Natural killer cell (primary cell): ENCODE measurements around the gene C12orf76. TPM values are rescaled to one million over a fixed set of nuclear protein-coding genes. Genes with fewer than 3 reads are reported as not detected.

Experiments
- ATAC-seq, 3 donors: fragments of 150-1000 bp in 2 of 3; fragments of 200-7000 bp in 1 of 3; cut with Tn5 transposase; 1 replicate in 1 of 3; 2 replicates in 2 of 3; pipeline ENCODE4 v1.10.0; 2021; ENCODE audit warnings: mild to moderate bottlenecking in 2 of 3, moderate library complexity in 2 of 3
- DNase-seq, 2 donors: peaks; one replicate each; pipeline versions ENCODE4 v3.0.0 to v3.0.0-alpha.2; 2013 to 2021; ENCODE audit warnings: mixed read lengths in 1 of 2
- H3K27ac ChIP-seq: one replicate; pipeline ENCODE4 v1.5.1; 2013; ENCODE audit warnings: mild to moderate bottlenecking, low read length
- H3K27me3 ChIP-seq: one replicate; pipeline ENCODE4 v1.6.1; 2013; ENCODE audit warnings: low read length; ENCODE audit not compliant: control insufficient read depth, insufficient read depth
- H3K36me3 ChIP-seq: one replicate; pipeline ENCODE4 v1.6.1; 2013; ENCODE audit warnings: low read length; ENCODE audit not compliant: control insufficient read depth, insufficient read depth
- H3K4me1 ChIP-seq: one replicate; pipeline ENCODE4 v1.6.1; 2013; ENCODE audit warnings: low read length; ENCODE audit not compliant: control insufficient read depth, insufficient read depth
- H3K4me3 ChIP-seq: one replicate; pipeline ENCODE4 v1.5.1; 2013; ENCODE audit warnings: low read length
- H3K9me3 ChIP-seq: one replicate; pipeline ENCODE4 v1.6.1; 2013; ENCODE audit warnings: low read length; ENCODE audit not compliant: control insufficient read depth, insufficient read depth
- H3K27ac Mint-ChIP-seq, 2 donors: one replicate each; pipeline ENCODE4 v1.8.0; 2022; ENCODE audit warnings: mild to moderate bottlenecking in 2 of 2, mixed read lengths in 2 of 2, moderate library complexity in 1 of 2
- H3K27me3 Mint-ChIP-seq, 2 donors: one replicate each; pipeline ENCODE4 v1.8.0; 2022; ENCODE audit warnings: low read depth in 2 of 2, mixed read lengths in 2 of 2
- H3K36me3 Mint-ChIP-seq: one replicate; pipeline ENCODE4 v1.8.0; 2022; ENCODE audit warnings: mixed read lengths
- H3K4me1 Mint-ChIP-seq, 2 donors: one replicate each; pipeline ENCODE4 v1.8.0; 2022; ENCODE audit warnings: mixed read lengths in 2 of 2
- H3K4me3 Mint-ChIP-seq: one replicate; pipeline ENCODE4 v1.8.0; 2022; ENCODE audit warnings: mild to moderate bottlenecking, moderate library complexity, mixed read lengths
- H3K9me3 Mint-ChIP-seq, 2 donors: one replicate each; pipeline ENCODE4 v1.8.0; 2022; ENCODE audit warnings: mixed read lengths in 2 of 2
- WGBS: methylation state at CpG from one replicate; pipeline ENCODE4 v1.1.7; 2013; ENCODE audit warnings: missing lambda C conversion rate; ENCODE audit not compliant: insufficient coverage; 5-methylcytosine and 5-hydroxymethylcytosine counted together
- intact Hi-C: fragments of 100-400 bp; cut with micrococcal nuclease; formaldehyde crosslinking; loops from one replicate; pipeline ENCODE4 v1.14.2; 2022
- total RNA-seq, 4 donors: library from RNA; stranded (reverse); fragments of 120-200 nt in 1 of 4; gene quantifications; one replicate each; pipeline versions ENCODE4 v1.2.3 to v1.2.4, GENCODE V29; 2013 to 2022
- TF ChIP-seq, protein P1 (sequence below): fragments of 200-600 bp; IDR thresholded peaks from one replicate; pipeline ENCODE4 v1.8.0; 2022; ENCODE audit warnings: antibody characterized with exemption

Gene C12orf76
- total RNA-seq, 3 donors from 2014 or later (not counting 1 experiment from before 2014, with no cell fraction given) = 9.9 to 12.1 (median 10.9) TPM

GRCh38 chr12:110001596-110001995, 46.7 kb downstream of the C12orf76 start:
- peaks cover 55% of the 10 kb centered on the region for H3K4me1 ChIP-seq
- H3K27me3 Mint-ChIP-seq = no peaks in the 10 kb centered on the region

GRCh38 chr12:109999983-110000505, 48.3 kb downstream of the C12orf76 start:
- peak overlapping the region; percentile 97 for H3K4me3 Mint-ChIP-seq

More at GRCh38 chr12:110001596-110001995, 46.7 kb downstream of the C12orf76 start:
- Histone ChIP-seq H3K27me3 (no peaks in the 10 kb centered on the region), H3K27ac (no peak overlapping the region), H3K4me3 (no peak overlapping the region), H3K9me3 (no peaks in the 10 kb centered on the region), H3K36me3 (peaks cover 2% of the 10 kb centered on the region)
- Mint-ChIP-seq H3K4me3 (peak overlapping the region; percentile 97), H3K4me1 (peaks cover 42 to 60% of the 10 kb centered on the region in 2 donors), H3K9me3 (no peaks in the 10 kb centered on the region), H3K36me3 (no peaks in the 10 kb centered on the region), H3K27ac (no peak overlapping the region)
- ATAC-seq (no peak), DNase-seq (no peak)
- TF ChIP-seq, protein P1, sequence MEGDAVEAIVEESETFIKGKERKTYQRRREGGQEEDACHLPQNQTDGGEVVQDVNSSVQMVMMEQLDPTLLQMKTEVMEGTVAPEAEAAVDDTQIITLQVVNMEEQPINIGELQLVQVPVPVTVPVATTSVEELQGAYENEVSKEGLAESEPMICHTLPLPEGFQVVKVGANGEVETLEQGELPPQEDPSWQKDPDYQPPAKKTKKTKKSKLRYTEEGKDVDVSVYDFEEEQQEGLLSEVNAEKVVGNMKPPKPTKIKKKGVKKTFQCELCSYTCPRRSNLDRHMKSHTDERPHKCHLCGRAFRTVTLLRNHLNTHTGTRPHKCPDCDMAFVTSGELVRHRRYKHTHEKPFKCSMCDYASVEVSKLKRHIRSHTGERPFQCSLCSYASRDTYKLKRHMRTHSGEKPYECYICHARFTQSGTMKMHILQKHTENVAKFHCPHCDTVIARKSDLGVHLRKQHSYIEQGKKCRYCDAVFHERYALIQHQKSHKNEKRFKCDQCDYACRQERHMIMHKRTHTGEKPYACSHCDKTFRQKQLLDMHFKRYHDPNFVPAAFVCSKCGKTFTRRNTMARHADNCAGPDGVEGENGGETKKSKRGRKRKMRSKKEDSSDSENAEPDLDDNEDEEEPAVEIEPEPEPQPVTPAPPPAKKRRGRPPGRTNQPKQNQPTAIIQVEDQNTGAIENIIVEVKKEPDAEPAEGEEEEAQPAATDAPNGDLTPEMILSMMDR = no peak
- WGBS = 87% methylated on average over 4 of the region's 4 CpGs
- intact Hi-C loops = no loop called here

DNA sequence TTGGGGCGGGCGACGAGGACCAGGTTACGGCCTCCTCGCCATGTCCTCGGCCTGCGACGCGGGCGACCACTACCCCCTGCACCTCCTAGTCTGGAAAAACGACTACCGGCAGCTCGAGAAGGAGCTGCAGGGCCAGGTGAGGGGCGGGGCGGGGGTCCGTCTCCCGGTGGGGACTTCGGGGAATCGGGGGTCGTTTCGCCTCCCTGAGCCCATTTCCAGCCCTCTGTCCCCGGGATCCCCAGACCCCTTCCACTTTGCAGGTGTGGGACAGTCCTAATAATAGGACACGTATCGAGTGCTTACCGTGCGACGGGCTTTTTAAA, 48.7 kb downstream of the C12orf76 start:
- peaks cover 41 to 61% of the 10 kb centered on the region in 2 donors for H3K4me1 Mint-ChIP-seq
- under 1% methylated on average over 25 of the region's 27 CpGs for WGBS
- H3K9me3 Mint-ChIP-seq = no peaks in the 10 kb centered on the region
- H3K36me3 ChIP-seq = peaks cover 2% of the 10 kb centered on the region
- H3K4me3 Mint-ChIP-seq = peak overlapping the region; percentile 97
- H3K27me3 ChIP-seq = no peaks in the 10 kb centered on the region
- peaks cover 53% of the 10 kb centered on the region for H3K4me1 ChIP-seq
- TF ChIP-seq, protein P1 = no peak
- intact Hi-C loops = loop anchor here (5.0 to 10.0 kb wide), 5 partner anchors 48 to 427 kb away; partner anchors contain the start of genes C12orf76, FAM222A, GLTP and MMAB
- no peaks in the 10 kb centered on the region for H3K27me3 Mint-ChIP-seq
- peak overlapping the region; percentile 50 for H3K27ac ChIP-seq
- H3K27ac Mint-ChIP-seq = peak overlapping the region; percentile 82 to 96
- H3K4me3 ChIP-seq = peak overlapping the region; percentile 89
- ATAC-seq (no peak), DNase-seq (no peak)
- no peaks in the 10 kb centered on the region for H3K9me3 ChIP-seq
- no peaks in the 10 kb centered on the region for H3K36me3 Mint-ChIP-seq

More at GRCh38 chr12:109999983-110000505, 48.3 kb downstream of the C12orf76 start:
- Mint-ChIP-seq H3K27ac (peak overlapping the region; percentile 82 to 96), H3K27me3 (no peaks in the 10 kb centered on the region), H3K4me1 (peaks cover 38 to 58% of the 10 kb centered on the region in 2 donors), H3K9me3 (no peaks in the 10 kb centered on the region), H3K36me3 (no peaks in the 10 kb centered on the region)
- peaks cover 55% of the 10 kb centered on the region for H3K4me1 ChIP-seq
- TF ChIP-seq, protein P1 = no peak
- H3K27me3 ChIP-seq = no peaks in the 10 kb centered on the region
- ATAC-seq = no peak
- H3K9me3 ChIP-seq = no peaks in the 10 kb centered on the region
- intact Hi-C loops = loop anchor here (5.0 to 10.0 kb wide), 5 partner anchors 47 to 428 kb away; partner anchors contain the start of genes C12orf76, FAM222A, GLTP and MMAB
- H3K27ac ChIP-seq = peak overlapping the region; percentile 50
- peak; percentile 22 to 51 for DNase-seq
- WGBS = 2% methylated on average over 17 of the region's 17 CpGs
- H3K36me3 ChIP-seq = peaks cover 2% of the 10 kb centered on the region
- H3K4me3 ChIP-seq = peak overlapping the region; percentile 89
